CD14-positive monocyte (primary cell): ENCODE data around the gene ANXA4. TPM values are rescaled to one million over a fixed set of nuclear protein-coding genes. Genes with fewer than 3 reads are reported as not detected.
"Not testable (repeated sequence)": the region's sequence is repeated elsewhere in the genome, so short reads cannot be mapped to it uniquely, and the experiment has no call there.

Experiments used
- DNase-seq, 3 donors: peaks; one replicate each; pipeline ENCODE4 v3.0.0-alpha.2; 2011 to 2022
- H2AFZ ChIP-seq: 2 replicates; pipeline ENCODE4 v1.6.0; 2012; ENCODE audit warnings: mild to moderate bottlenecking, low read depth, low read length, inconsistent platforms; ENCODE audit not compliant: insufficient read depth, poor library complexity, severe bottlenecking
- H3K27ac ChIP-seq, 2 donors: 1 replicate in 1 of 2; 2 replicates in 1 of 2; pipeline ENCODE4 v1.5.1; 2012 to 2013; ENCODE audit warnings: low read length in 2 of 2, control low read depth in 1 of 2, inconsistent platforms in 1 of 2, low read depth in 1 of 2, mild to moderate bottlenecking in 1 of 2
- H3K27me3 ChIP-seq, 2 donors: one replicate each; pipeline versions ENCODE4 v1.6.0 to v1.6.1; 2011 to 2013; ENCODE audit warnings: low read length in 2 of 2; ENCODE audit not compliant: control insufficient read depth in 2 of 2, insufficient read depth in 2 of 2
- H3K36me3 ChIP-seq, 2 donors: replicated peaks in 1 of 2; 1 replicate in 1 of 2; 2 replicates in 1 of 2; pipeline versions ENCODE4 v1.5.1 to v1.6.1; 2012 to 2013; ENCODE audit warnings: low read length in 2 of 2, control low read depth in 1 of 2, inconsistent platforms in 1 of 2, mild to moderate bottlenecking in 1 of 2; ENCODE audit not compliant: insufficient read depth in 2 of 2, control insufficient read depth in 1 of 2
- H3K4me1 ChIP-seq, 2 donors: 1 replicate in 1 of 2; 2 replicates in 1 of 2; pipeline versions ENCODE4 v1.5.1 to v1.6.1; 2012 to 2013; ENCODE audit warnings: low read length in 2 of 2, control low read depth in 1 of 2, inconsistent platforms in 1 of 2, mild to moderate bottlenecking in 1 of 2, moderate library complexity in 1 of 2; ENCODE audit not compliant: insufficient read depth in 2 of 2, control insufficient read depth in 1 of 2
- H3K4me2 ChIP-seq: replicated peaks from 2 replicates; pipeline ENCODE3; 2012; ENCODE audit warnings: low read length, moderate library complexity, mild to moderate bottlenecking; ENCODE audit not compliant: poor library complexity, severe bottlenecking; ENCODE audit errors: extremely low read depth
- H3K4me3 ChIP-seq, 3 experiments: fragments of 200-600 bp in 1 of 3; sonication (generic) in 1 of 3; replicated peaks in 1 of 3; 1 replicate in 2 of 3; 2 replicates in 1 of 3; pipeline ENCODE4 v1.5.1; 2011 to 2013; ENCODE audit warnings: low read length in 3 of 3, mild to moderate bottlenecking in 3 of 3, control low read depth in 2 of 3, low read depth in 2 of 3, inconsistent platforms in 1 of 3, moderate library complexity in 1 of 3
- H3K79me2 ChIP-seq: 2 replicates; pipeline ENCODE4 v1.6.0; 2012; ENCODE audit warnings: mild to moderate bottlenecking, control low read depth, inconsistent platforms, low read length, moderate library complexity; ENCODE audit not compliant: insufficient read depth
- H3K9ac ChIP-seq: 2 replicates; pipeline ENCODE4 v1.6.0; 2017; ENCODE audit warnings: low read length, mild to moderate bottlenecking; ENCODE audit not compliant: insufficient read depth, poor library complexity, severe bottlenecking
- H3K9me3 ChIP-seq, 2 donors: replicated peaks in 1 of 2; 1 replicate in 1 of 2; 2 replicates in 1 of 2; pipeline versions ENCODE4 v1.5.1 to v1.6.1; 2012 to 2013; ENCODE audit warnings: low read length in 2 of 2, control low read depth in 1 of 2; ENCODE audit not compliant: control insufficient read depth in 1 of 2, insufficient read depth in 1 of 2
- H4K20me1 ChIP-seq: 2 replicates; pipeline ENCODE4 v1.6.0; 2012; ENCODE audit warnings: mild to moderate bottlenecking, low read length, control low read depth, moderate library complexity; ENCODE audit not compliant: insufficient read depth
- H3K27ac Mint-ChIP-seq, 7 donors: one replicate each; pipeline ENCODE4 v1.8.0; 2020; ENCODE audit warnings: mild to moderate bottlenecking in 7 of 7, mixed read lengths in 7 of 7, moderate library complexity in 6 of 7, inconsistent platforms in 2 of 7
- H3K27me3 Mint-ChIP-seq, 3 donors: one replicate each; pipeline ENCODE4 v1.8.0; 2021 to 2022; ENCODE audit warnings: low read depth in 3 of 3, mild to moderate bottlenecking in 3 of 3, mixed read lengths in 3 of 3, moderate library complexity in 3 of 3, inconsistent platforms in 1 of 3
- H3K36me3 Mint-ChIP-seq, 2 donors: one replicate each; pipeline ENCODE4 v1.8.0; 2020; ENCODE audit warnings: mixed read lengths in 2 of 2, inconsistent platforms in 1 of 2, mild to moderate bottlenecking in 1 of 2
- H3K4me1 Mint-ChIP-seq: one replicate; pipeline ENCODE4 v1.8.0; 2020; ENCODE audit warnings: mild to moderate bottlenecking, mixed read lengths
- H3K4me3 Mint-ChIP-seq, 2 donors: one replicate each; pipeline ENCODE4 v1.8.0; 2020; ENCODE audit warnings: mild to moderate bottlenecking in 2 of 2, mixed read lengths in 2 of 2, moderate library complexity in 1 of 2
- H3K9me3 Mint-ChIP-seq, 7 donors: one replicate each; pipeline ENCODE4 v1.8.0; 2020 to 2022; ENCODE audit warnings: mixed read lengths in 7 of 7, mild to moderate bottlenecking in 6 of 7, moderate library complexity in 6 of 7, inconsistent platforms in 2 of 7
- WGBS: methylation state at CpG from one replicate; pipeline ENCODE4 v1.1.5; 2013; ENCODE audit warnings: missing lambda C conversion rate; ENCODE audit not compliant: insufficient coverage; 5-methylcytosine and 5-hydroxymethylcytosine counted together
- intact Hi-C, 2 donors: fragments of 100-400 bp; cut with micrococcal nuclease; formaldehyde crosslinking; loops; one replicate each; pipeline versions ENCODE4 v1.15.0 to v1.15.1; 2023
- polyA plus RNA-seq, 3 donors: library from polyadenylated mRNA; depleted of rRNA in 1 of 3; unstranded in 2 of 3; stranded (reverse) in 1 of 3; fragments of 300-500 nt in 2 of 3; fragments of >200 nt in 1 of 3; fragmentation: Illumina TruSeq in 2 of 3; gene quantifications; 1 replicate in 2 of 3; 2 replicates in 1 of 3; pipeline ENCODE4 v1.2.3, GENCODE V29; 2012 to 2021
- TF ChIP-seq, protein P1 (sequence below): fragments of 200-600 bp; IDR thresholded peaks from one replicate; pipeline ENCODE4 v1.8.0; 2022; ENCODE audit warnings: antibody characterized with exemption, mild to moderate bottlenecking

Gene ANXA4
- polyA plus RNA-seq, 3 donors: 30.0 to 95.7 (median 64.7) TPM

DNA sequence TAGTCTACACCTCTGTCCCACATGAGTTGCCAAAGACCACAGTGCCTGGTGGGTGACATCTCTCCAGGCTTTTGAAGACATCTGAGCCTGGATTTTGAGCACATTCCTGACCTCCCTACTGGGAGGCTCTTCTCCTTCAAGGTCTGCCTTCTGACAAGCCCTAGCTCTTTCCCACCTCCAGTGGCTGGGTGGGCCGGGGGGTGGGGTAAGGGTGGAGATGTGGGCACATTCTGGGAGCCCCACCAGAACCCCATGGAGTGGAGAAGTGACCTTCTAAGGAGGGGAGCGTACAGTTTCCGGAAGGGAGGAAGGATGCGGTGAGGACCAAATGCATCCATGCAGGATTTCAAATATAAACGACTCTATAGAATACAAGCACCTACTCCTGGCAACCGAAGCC, 27.9 kb upstream of the ANXA4 start:
- Mint-ChIP-seq H3K4me3 (no peak overlapping the region), H3K27ac (no peak overlapping the region), H3K4me1 (peaks cover 13% of the 10 kb centered on the region), H3K27me3 (peaks cover 1 to 4% (median 2%) of the 10 kb centered on the region in 3 donors), H3K9me3 (no peaks in the 10 kb centered on the region), H3K36me3 (no peaks in the 10 kb centered on the region)
- H2AFZ ChIP-seq: no peak overlapping the region
- no peaks in the 10 kb centered on the region for H4K20me1 ChIP-seq
- no peak overlapping the region for H3K9ac ChIP-seq
- no peak for DNase-seq
- H3K27me3 ChIP-seq: no peaks in the 10 kb centered on the region
- H3K4me2 ChIP-seq: no peak overlapping the region
- H3K9me3 ChIP-seq: no peaks in the 10 kb centered on the region
- TF ChIP-seq, protein P1, sequence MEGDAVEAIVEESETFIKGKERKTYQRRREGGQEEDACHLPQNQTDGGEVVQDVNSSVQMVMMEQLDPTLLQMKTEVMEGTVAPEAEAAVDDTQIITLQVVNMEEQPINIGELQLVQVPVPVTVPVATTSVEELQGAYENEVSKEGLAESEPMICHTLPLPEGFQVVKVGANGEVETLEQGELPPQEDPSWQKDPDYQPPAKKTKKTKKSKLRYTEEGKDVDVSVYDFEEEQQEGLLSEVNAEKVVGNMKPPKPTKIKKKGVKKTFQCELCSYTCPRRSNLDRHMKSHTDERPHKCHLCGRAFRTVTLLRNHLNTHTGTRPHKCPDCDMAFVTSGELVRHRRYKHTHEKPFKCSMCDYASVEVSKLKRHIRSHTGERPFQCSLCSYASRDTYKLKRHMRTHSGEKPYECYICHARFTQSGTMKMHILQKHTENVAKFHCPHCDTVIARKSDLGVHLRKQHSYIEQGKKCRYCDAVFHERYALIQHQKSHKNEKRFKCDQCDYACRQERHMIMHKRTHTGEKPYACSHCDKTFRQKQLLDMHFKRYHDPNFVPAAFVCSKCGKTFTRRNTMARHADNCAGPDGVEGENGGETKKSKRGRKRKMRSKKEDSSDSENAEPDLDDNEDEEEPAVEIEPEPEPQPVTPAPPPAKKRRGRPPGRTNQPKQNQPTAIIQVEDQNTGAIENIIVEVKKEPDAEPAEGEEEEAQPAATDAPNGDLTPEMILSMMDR: no peak
- no peaks in the 10 kb centered on the region for H3K36me3 ChIP-seq
- H3K4me1 ChIP-seq: peaks cover 5 to 7% of the 10 kb centered on the region in 2 donors
- no peak overlapping the region for H3K4me3 ChIP-seq
- 100% methylated on average over 1 of the region's 6 CpGs for WGBS
- H3K27ac ChIP-seq: no peak overlapping the region
- intact Hi-C loops: loop anchor here in 1 of 2 donors (5.0 kb wide), 1 partner anchor 157 kb away; no protein-coding TSS in a partner anchor
- H3K79me2 ChIP-seq: no peaks in the 10 kb centered on the region

DNA sequence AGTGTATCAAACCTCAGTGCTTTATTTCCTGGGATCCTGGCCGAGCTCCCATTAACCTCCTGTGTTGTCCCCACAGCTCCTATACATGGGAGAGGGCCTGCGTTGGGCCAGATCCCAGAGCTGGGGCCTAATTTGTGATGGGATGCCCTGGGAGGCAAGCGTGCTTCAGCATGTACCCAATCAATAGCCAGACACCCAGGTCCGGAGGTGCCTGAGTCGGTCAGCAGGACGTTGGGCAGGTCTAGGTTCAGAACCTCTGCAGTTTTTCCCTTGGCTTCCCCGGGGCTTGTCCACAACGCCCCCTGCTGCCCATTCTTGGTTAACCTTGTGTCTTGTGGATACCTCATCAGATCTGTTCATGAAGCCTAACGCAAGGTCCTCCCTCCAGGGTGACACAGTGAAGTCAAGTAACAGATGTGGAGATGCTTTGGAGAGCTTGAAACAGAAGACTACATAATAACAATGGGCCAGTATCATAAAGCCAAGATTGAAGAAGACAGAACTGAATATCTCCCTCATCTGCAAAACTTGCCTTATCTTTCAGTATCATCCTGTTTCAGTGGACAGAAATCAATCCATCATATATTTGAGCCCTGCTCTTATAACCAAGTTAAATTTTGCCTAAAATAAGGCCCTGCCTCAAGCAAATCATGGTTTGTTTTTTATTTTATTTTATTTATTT, 27.3 kb upstream of the ANXA4 start:
- TF ChIP-seq, protein P1: peak; percentile 83
- peak overlapping the region; percentile 73 for H2AFZ ChIP-seq
- intact Hi-C loops: loop anchor here in 1 of 2 donors (5.0 kb wide), 1 partner anchor 157 kb away; no protein-coding TSS in a partner anchor
- not testable (repeated sequence) for H3K9ac ChIP-seq, H3K27me3 ChIP-seq, H3K27me3 Mint-ChIP-seq, H3K9me3 Mint-ChIP-seq, H3K4me1 ChIP-seq, H3K27ac ChIP-seq, H3K36me3 ChIP-seq, H3K79me2 ChIP-seq, H3K36me3 Mint-ChIP-seq, H3K9me3 ChIP-seq, H4K20me1 ChIP-seq
- peak; percentile 76 to 77 (median 76) for DNase-seq
- Mint-ChIP-seq H3K4me3 (peak overlapping the region; percentile 63 to 72), H3K27ac (peak overlapping the region in 1 of 7 donors; percentile 19), H3K4me1 (peaks cover 10% of the 10 kb centered on the region)
- H3K4me2 ChIP-seq: peak overlapping the region; percentile 51
- WGBS: 10% methylated on average over 5 of the region's 9 CpGs
- H3K4me3 ChIP-seq: peak overlapping the region in 1 of 3 experiments; percentile 41
